ENCODE results near the gene TMCO4. TPM values are rescaled to one million over a fixed set of nuclear protein-coding genes. Genes with fewer than 3 reads are reported as not detected.

Gene TMCO4
- total and polyA plus RNA-seq, 2 of the 8 experiments (the other 6 are each of a cell fraction or from before 2014, with no cell fraction given): 3.0 to 3.1 TPM

DNA sequence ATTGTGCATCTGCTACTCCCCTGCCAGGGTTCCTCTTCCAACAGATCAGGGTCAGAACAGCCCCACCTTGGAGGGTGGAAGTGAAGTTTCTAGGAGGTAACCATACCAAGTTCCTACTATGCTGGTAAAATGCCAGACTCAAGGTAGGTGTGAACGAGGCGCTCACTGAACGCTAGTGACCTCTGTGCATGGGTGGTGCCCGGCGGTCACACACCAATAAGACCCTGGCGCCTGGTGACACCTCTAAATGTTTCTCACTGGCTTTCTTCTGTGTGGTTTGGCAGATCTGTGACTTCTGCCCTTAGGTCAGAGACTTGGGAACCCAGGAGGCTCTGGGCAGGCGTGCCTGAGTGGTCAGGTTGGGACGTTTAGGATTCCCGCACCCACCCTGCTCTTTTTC lies 55.9 kb downstream of the TMCO4 start (continued):
- TF ChIP-seq CHD7 (IDR thresholded peaks at IDR 0.05; ENCODE audit: insufficient replicate concordance, low read length): no peak
- TF ChIP-seq EP300 (IDR thresholded peaks at IDR 0.05; ENCODE audit: borderline replicate concordance in 1 of 2, low read depth in 2 of 2, low read length in 2 of 2): no peak
- no peak for TF ChIP-seq TEAD4 (IDR thresholded peaks at IDR 0.05; ENCODE audit: low read depth, low read length)
- TF ChIP-seq CHD2 (IDR thresholded peaks at IDR 0.05; ENCODE audit: low read length): no peak
- TF ChIP-seq, protein P1, sequence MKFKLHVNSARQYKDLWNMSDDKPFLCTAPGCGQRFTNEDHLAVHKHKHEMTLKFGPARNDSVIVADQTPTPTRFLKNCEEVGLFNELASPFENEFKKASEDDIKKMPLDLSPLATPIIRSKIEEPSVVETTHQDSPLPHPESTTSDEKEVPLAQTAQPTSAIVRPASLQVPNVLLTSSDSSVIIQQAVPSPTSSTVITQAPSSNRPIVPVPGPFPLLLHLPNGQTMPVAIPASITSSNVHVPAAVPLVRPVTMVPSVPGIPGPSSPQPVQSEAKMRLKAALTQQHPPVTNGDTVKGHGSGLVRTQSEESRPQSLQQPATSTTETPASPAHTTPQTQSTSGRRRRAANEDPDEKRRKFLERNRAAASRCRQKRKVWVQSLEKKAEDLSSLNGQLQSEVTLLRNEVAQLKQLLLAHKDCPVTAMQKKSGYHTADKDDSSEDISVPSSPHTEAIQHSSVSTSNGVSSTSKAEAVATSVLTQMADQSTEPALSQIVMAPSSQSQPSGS (IDR thresholded peaks at IDR 0.05; ENCODE audit: low read length): no peak
- no peak for TF ChIP-seq RBBP5 (IDR thresholded peaks at IDR 0.05; ENCODE audit: borderline replicate concordance, low read depth, low read length)
- TF ChIP-seq, protein P2, sequence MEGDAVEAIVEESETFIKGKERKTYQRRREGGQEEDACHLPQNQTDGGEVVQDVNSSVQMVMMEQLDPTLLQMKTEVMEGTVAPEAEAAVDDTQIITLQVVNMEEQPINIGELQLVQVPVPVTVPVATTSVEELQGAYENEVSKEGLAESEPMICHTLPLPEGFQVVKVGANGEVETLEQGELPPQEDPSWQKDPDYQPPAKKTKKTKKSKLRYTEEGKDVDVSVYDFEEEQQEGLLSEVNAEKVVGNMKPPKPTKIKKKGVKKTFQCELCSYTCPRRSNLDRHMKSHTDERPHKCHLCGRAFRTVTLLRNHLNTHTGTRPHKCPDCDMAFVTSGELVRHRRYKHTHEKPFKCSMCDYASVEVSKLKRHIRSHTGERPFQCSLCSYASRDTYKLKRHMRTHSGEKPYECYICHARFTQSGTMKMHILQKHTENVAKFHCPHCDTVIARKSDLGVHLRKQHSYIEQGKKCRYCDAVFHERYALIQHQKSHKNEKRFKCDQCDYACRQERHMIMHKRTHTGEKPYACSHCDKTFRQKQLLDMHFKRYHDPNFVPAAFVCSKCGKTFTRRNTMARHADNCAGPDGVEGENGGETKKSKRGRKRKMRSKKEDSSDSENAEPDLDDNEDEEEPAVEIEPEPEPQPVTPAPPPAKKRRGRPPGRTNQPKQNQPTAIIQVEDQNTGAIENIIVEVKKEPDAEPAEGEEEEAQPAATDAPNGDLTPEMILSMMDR (IDR thresholded peaks at IDR 0.05; ENCODE audit: control extremely low read depth in 1 of 3, insufficient read depth in 1 of 3, low read depth in 1 of 3, low read length in 3 of 3): no peak

Data from H1 (cell line).